ENCODE measurements around the gene UNC5B. TPM values are rescaled to one million over a fixed set of nuclear protein-coding genes. Genes with fewer than 3 reads are reported as not detected.

UNC5B gene
- total RNA-seq, 1 donor from 2014 or later, result not detected

DNA sequence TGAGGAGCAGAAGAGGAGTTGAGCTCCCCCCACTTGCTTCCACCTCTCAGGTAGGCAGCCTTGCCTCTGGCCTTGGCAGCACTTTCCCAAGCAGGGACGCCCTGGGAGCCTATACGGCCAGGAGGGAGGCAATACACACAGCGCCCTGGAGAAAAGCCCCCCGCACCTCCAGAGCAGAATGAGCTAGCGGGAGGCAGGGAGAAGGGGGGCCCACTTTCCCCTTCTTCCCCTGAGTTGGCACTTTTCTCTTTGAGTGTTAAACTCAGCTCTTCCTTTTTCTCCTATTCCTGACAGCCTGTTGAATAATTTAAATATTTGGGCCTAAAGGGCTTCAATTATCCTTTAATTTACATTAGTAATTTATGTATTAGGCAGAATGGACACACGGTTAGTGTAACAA is 35.8 kb downstream of the UNC5B start:
- intact Hi-C loops (cut with micrococcal nuclease), result no loop called here
- no peaks in the 10 kb centered on the region for H3K4me1 Mint-ChIP-seq (ENCODE audit: low read depth)
- H3K36me3 Mint-ChIP-seq (ENCODE audit: low read depth), result no peaks in the 10 kb centered on the region
- no peak overlapping the region for H3K27ac Mint-ChIP-seq
- no peak for DNase-seq (ENCODE audit: low spot score)
- H3K27me3 Mint-ChIP-seq (ENCODE audit: low read depth), result peaks cover 8% of the 10 kb centered on the region
- H3K9me3 Mint-ChIP-seq, result no peaks in the 10 kb centered on the region
- H3K4me3 Mint-ChIP-seq (ENCODE audit: low read depth), result no peak overlapping the region

DNA sequence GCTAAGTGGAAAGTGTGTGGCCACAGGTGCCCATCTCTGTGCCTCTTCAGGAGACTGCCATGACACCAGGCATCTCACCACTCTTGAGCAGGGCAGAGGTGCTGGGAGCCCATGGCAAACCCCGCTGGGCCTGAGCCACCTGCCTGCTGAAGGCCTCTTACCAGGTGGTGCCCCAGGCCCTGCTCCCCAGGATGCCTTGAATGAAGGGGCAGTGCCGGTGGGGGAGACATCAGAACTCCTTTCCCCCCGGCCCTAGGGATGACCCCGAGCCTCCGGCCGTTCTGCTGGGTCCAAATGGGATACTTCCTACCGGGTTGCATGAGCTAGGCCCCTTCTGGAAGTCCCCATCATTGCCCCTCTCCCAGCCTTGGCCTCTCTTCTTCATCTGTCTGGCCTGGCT is 37.6 kb downstream of the UNC5B start:
- no peaks in the 10 kb centered on the region for H3K36me3 Mint-ChIP-seq (ENCODE audit: low read depth)
- H3K27ac Mint-ChIP-seq, result no peak overlapping the region
- H3K4me1 Mint-ChIP-seq (ENCODE audit: low read depth), result no peaks in the 10 kb centered on the region
- no peak overlapping the region for H3K4me3 Mint-ChIP-seq (ENCODE audit: low read depth)
- intact Hi-C loops (cut with micrococcal nuclease), result no loop called here
- no peak for DNase-seq (ENCODE audit: low spot score)
- no peaks in the 10 kb centered on the region for H3K9me3 Mint-ChIP-seq
- peaks cover 2% of the 10 kb centered on the region for H3K27me3 Mint-ChIP-seq (ENCODE audit: low read depth)

DNA sequence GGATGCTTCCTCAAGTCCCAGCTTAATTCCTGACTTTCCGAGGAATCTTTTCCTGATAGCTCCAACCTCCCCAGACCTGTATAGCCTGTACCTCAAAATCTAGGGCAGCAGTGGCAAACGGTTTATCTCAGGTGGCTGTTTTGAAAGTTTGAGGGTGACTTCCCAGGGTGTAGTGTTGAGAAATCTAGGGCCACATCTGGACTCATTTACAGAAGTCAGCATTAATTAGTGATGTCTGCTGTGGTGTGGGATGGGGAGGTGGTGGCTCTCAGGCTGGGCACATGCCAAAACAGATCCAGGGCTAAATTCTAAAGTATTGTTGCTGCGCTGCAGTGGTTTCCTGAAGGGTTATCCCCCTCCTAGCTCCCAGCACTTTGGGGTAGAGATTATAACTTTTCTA is 38.0 kb downstream of the UNC5B start:
- Mint-ChIP-seq H3K4me3 (ENCODE audit: low read depth) (no peak overlapping the region), H3K36me3 (ENCODE audit: low read depth) (no peaks in the 10 kb centered on the region), H3K27ac (no peak overlapping the region), H3K4me1 (ENCODE audit: low read depth) (no peaks in the 10 kb centered on the region), H3K9me3 (no peaks in the 10 kb centered on the region), H3K27me3 (ENCODE audit: low read depth) (no peaks in the 10 kb centered on the region)
- no peak for DNase-seq (ENCODE audit: low spot score)
- intact Hi-C loops (cut with micrococcal nuclease), result no loop called here

DNA sequence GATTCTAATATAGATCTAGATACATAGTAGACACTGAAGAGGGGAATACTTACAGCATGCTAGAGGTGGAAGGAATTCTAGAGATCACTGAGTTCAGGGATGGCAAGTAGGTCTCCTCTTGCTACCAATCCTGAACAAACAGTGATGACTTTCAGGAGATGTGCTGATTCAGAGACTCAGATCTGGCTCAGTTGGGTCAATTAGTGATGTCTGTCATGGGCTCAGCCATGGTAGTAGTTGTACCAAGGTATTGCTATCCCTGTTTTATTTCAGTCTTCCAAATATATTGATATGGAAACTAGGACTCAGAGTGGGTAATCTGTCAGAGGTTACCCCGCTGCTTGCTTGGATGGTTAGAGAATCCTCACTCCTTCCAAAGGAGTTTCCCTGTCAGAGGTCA is 38.5 kb downstream of the UNC5B start:
- H3K27ac Mint-ChIP-seq, result no peak overlapping the region
- DNase-seq (ENCODE audit: low spot score), result no peak
- no peaks in the 10 kb centered on the region for H3K27me3 Mint-ChIP-seq (ENCODE audit: low read depth)

DNA sequence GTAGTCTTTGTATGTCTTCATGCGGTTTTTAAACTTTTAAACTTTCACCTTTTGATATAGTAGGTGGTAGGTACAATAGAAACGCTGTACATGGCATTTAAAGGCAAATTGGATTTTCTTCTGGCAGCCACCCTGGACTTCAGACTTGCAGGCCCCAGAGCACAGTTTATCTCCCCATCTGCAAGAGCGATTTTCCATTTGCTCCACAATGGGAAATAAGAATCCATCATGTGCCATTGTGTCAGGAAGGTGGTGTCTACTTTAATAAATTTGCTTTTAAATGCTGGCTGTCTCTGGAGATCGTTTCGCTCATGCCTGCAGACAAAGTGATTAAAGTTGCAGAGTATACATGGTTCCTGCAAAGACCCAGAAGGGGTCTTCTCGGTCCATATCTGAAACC is 38.9 kb downstream of the UNC5B start:
- no peak overlapping the region for H3K27ac Mint-ChIP-seq
- H3K36me3 Mint-ChIP-seq (ENCODE audit: low read depth), result no peaks in the 10 kb centered on the region
- DNase-seq (ENCODE audit: low spot score), result no peak
- no peaks in the 10 kb centered on the region for H3K27me3 Mint-ChIP-seq (ENCODE audit: low read depth)
- H3K4me1 Mint-ChIP-seq (ENCODE audit: low read depth), result no peaks in the 10 kb centered on the region
- H3K4me3 Mint-ChIP-seq (ENCODE audit: low read depth), result no peak overlapping the region
- H3K9me3 Mint-ChIP-seq, result no peaks in the 10 kb centered on the region
- intact Hi-C loops (cut with micrococcal nuclease), result no loop called here

More for the DNA sequence above, 38.5 kb downstream of the UNC5B start:
- Mint-ChIP-seq H3K9me3 (no peaks in the 10 kb centered on the region), H3K36me3 (ENCODE audit: low read depth) (no peaks in the 10 kb centered on the region), H3K4me3 (ENCODE audit: low read depth) (no peak overlapping the region), H3K4me1 (ENCODE audit: low read depth) (no peaks in the 10 kb centered on the region)
- intact Hi-C loops (cut with micrococcal nuclease), result no loop called here

DNA sequence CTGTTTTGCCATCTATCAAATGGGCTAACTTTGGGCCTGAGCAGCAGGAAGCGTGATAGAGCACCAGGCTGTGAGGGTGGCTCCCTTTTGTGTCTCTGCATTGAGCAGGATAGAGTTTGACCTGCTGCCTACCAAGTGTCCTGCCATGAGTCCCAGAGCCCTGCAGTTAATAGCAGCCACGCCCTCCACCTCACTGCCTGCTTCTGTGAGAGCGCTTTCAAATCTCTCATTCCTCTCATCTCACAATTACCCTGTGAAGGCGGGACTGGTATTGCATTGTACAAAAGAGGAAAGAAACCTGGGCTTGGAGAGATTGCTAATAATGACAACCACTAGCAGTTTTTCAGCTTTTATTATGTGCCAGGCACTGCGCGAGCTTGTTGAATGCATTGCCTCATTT is 39.9 kb downstream of the UNC5B start:
- no peak overlapping the region for H3K27ac Mint-ChIP-seq
- H3K9me3 Mint-ChIP-seq, result no peaks in the 10 kb centered on the region
- no peaks in the 10 kb centered on the region for H3K27me3 Mint-ChIP-seq (ENCODE audit: low read depth)
- no peaks in the 10 kb centered on the region for H3K4me1 Mint-ChIP-seq (ENCODE audit: low read depth)
- intact Hi-C loops (cut with micrococcal nuclease), result no loop called here
- H3K36me3 Mint-ChIP-seq (ENCODE audit: low read depth), result no peaks in the 10 kb centered on the region
- H3K4me3 Mint-ChIP-seq (ENCODE audit: low read depth), result no peak overlapping the region
- DNase-seq (ENCODE audit: low spot score), result no peak

DNA sequence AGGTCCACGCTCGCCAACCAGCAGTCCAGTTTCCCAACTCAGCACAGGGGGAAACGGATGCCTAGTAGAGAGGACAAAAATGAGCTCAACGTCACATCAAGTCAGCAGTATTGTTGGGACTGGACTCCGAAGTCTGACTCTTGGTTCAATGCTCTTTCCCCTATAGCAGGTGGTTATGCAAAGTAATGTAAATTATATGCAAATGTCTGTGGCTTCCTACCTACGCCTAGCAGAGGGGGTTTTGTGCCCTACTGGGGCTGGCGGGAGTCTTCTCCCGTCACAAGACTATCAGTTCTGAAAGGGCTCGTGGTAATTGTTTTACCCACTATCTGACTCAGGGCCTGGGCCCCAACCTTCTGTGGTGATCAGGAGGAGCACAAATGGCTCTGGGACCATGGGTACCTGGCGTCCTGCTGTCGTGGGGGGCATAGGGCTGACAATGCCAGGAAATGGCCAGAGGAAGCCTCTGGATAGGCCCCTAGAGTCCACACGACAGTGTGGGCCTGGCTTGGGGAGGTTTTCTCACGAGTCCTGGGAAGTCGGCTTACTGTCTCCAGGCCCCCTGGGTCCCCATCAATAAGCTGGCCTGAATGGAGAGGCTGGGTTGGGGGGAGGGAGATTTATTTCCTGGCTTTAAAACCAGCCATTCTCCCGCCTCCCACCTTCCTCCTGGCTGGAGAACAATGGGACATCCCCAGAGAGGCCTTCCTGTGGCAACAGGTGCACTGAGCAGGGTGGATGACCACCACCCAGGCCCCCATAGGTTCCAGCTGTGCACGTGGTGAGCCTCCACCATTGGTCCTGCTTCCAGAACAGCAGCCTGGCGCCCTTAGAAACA is 41.8 kb downstream of the UNC5B start:
- Mint-ChIP-seq H3K9me3 (no peaks in the 10 kb centered on the region), H3K36me3 (ENCODE audit: low read depth) (no peaks in the 10 kb centered on the region), H3K4me3 (ENCODE audit: low read depth) (no peak overlapping the region), H3K27me3 (ENCODE audit: low read depth) (no peaks in the 10 kb centered on the region), H3K4me1 (ENCODE audit: low read depth) (no peaks in the 10 kb centered on the region), H3K27ac (no peak overlapping the region)
- intact Hi-C loops (cut with micrococcal nuclease), result no loop called here
- DNase-seq (ENCODE audit: low spot score), result no peak

DNA sequence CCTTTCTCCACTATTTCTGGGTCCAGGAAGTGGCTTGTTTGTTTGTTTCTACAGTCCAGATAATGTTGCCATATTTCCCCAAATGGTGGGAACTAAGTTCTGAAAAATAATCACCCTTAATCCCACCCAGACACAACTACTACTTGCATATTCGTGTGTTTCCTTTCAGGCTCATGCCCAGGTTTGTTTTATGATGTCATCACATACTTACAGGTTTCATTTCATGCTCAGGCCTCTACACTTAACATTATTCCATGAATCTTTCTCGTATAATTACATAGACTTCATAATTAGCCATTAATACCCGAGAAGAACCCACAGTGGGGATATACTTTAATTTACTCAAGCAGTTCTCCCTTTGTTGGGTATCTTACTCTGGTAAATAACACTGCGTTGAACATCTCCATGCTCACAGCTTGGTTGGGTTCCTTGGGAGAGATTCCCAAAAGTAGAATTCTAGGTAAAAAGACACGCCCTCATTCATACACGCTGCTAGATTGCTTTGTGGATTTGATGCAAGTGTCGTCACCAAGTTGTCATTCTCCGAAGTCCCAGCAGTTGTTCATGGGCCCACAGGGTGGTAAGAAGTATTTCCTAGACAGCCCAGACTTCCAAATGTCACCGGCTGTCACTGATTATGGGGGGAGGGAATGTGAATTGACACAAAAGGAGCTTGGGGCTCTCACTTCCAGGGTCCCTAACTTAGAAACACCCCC is 42.6 kb downstream of the UNC5B start:
- Mint-ChIP-seq H3K27me3 (ENCODE audit: low read depth) (no peaks in the 10 kb centered on the region), H3K4me1 (ENCODE audit: low read depth) (no peaks in the 10 kb centered on the region), H3K27ac (no peak overlapping the region), H3K36me3 (ENCODE audit: low read depth) (no peaks in the 10 kb centered on the region), H3K9me3 (no peaks in the 10 kb centered on the region), H3K4me3 (ENCODE audit: low read depth) (no peak overlapping the region)
- no peak for DNase-seq (ENCODE audit: low spot score)
- intact Hi-C loops (cut with micrococcal nuclease), result no loop called here

DNA sequence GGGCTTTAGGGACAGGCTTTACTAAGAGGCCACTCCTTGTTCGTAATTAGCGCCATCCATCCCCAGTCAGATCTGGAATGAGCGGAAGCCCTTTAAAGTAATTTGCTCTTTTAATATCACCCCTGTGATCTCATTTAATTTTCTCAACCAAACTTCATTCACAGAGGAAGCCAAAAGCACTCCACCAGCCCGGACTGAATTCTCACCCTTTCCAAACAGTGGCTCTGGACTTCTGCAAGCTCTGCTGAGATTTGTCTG is 43.1 kb downstream of the UNC5B start:
- H3K36me3 Mint-ChIP-seq (ENCODE audit: low read depth), result no peaks in the 10 kb centered on the region
- no peak overlapping the region for H3K4me3 Mint-ChIP-seq (ENCODE audit: low read depth)
- no peaks in the 10 kb centered on the region for H3K9me3 Mint-ChIP-seq
- intact Hi-C loops (cut with micrococcal nuclease), result no loop called here
- DNase-seq (ENCODE audit: low spot score), result no peak
- H3K27me3 Mint-ChIP-seq (ENCODE audit: low read depth), result no peaks in the 10 kb centered on the region
- H3K27ac Mint-ChIP-seq, result no peak overlapping the region
- no peaks in the 10 kb centered on the region for H3K4me1 Mint-ChIP-seq (ENCODE audit: low read depth)

DNA sequence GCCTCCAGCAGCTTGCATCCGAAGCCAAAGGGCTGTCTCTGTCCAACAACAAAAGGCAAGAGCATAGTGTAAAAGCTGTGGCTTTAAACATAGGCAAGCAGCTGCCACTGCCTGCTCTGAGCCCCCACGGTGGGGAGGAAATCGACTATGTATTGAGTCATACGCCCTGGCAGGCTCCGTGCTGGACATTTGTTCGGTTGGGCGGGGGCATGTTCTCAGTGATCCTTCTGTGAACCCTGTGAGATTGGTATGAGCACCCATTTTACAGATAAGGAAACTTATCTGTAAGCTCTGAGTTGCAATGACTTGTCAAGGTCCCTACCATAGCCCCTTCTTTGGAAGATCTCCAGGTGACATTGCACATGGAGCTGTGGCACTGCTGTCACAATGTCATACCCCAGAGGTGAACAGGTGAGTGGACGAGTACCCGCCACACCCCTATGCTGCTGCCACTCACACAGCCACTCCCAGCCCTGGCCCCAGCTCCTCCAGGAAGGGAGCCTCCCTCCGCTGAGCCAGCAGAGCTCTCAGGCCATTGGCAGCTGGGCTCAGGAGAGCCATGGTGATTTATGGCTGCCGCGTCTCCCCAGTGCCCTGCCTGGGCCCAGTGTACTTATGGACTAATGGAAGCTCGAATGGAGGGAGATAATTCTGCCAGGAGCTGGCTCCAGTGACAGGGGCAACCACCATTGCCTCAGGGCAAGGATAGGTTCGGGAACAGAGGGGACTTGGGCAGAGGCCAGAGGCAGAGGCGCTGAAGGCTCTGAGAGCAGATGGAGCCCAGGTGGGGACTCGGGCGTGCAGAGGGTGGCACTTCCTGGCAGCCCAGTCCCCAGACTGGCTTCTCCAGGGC is 43.7 kb downstream of the UNC5B start:
- Mint-ChIP-seq H3K27me3 (ENCODE audit: low read depth) (no peaks in the 10 kb centered on the region), H3K4me3 (ENCODE audit: low read depth) (no peak overlapping the region), H3K4me1 (ENCODE audit: low read depth) (no peaks in the 10 kb centered on the region), H3K27ac (no peak overlapping the region), H3K9me3 (no peaks in the 10 kb centered on the region), H3K36me3 (ENCODE audit: low read depth) (no peaks in the 10 kb centered on the region)
- intact Hi-C loops (cut with micrococcal nuclease), result no loop called here
- no peak for DNase-seq (ENCODE audit: low spot score)

DNA sequence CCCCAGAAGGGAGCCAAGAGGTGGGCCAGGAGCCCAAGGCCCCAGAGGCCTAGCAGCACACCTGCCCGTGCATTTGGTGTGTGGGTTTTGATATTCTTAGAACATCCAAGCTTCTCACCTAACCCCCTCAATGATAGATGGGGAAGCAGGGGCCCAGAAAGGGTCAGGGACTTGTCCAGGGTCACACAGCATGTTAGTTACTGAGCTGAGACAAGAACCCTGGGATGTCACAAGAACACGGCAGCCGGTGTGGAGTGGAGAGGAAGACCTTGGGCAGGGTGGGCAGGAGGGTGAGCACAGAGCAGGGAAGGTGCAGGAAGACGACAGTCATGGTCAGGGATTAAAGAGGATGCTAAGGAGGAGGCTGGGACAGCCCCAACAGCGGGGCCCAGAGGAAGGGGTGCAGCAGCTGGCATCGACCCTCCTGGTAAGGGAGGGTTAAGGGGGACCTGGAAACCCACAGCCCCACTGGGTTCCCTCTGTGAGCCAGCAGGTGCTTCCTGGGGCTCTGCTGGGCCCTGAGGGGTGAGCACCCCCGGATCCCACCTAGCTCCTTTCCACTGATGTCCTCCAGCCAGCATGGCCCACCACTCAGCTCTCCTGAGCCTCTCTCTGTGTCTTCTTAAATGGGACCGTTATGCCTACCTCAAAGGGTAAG is 44.4 kb downstream of the UNC5B start:
- intact Hi-C loops (cut with micrococcal nuclease), result no loop called here
- Mint-ChIP-seq H3K4me3 (ENCODE audit: low read depth) (no peak overlapping the region), H3K36me3 (ENCODE audit: low read depth) (no peaks in the 10 kb centered on the region), H3K27ac (no peak overlapping the region), H3K27me3 (ENCODE audit: low read depth) (no peaks in the 10 kb centered on the region), H3K4me1 (ENCODE audit: low read depth) (no peaks in the 10 kb centered on the region), H3K9me3 (no peaks in the 10 kb centered on the region)
- DNase-seq (ENCODE audit: low spot score), result no peak

DNA sequence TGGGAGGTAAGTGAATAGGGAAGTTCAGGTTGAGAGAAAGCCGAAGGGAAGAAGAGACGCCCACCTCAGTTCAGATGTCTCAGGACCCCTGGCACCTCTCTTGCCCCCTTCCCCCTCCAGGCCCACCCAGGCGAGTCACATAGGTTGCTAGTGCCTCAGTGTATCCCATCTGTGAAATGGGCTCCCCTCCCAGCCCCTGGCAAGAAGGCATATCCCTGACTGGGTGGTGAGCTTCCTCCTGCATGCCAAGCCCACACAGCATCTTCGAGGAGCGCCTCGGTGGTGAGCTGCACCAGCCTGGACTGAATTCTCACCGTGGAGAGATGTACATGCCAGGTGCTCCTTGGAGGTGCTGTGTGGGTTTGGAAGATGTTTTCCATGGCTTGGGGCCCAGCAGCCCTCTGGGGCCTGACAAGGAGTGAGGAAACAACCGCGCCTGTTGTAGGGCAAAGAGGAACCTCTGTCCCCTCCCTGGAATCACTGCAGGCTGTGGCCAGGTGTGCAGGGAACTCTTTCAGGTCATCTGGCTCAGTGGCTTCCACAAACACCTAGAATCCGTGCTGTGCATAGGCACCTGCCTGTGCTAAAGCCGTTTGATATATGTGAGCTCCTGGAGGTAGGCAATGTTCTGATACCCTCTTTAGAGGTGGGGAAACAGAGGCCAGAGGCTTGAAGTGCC is 45.1 kb downstream of the UNC5B start:
- Mint-ChIP-seq H3K36me3 (ENCODE audit: low read depth) (no peaks in the 10 kb centered on the region), H3K4me1 (ENCODE audit: low read depth) (no peaks in the 10 kb centered on the region), H3K27me3 (ENCODE audit: low read depth) (no peaks in the 10 kb centered on the region), H3K4me3 (ENCODE audit: low read depth) (no peak overlapping the region), H3K27ac (no peak overlapping the region), H3K9me3 (no peaks in the 10 kb centered on the region)
- intact Hi-C loops (cut with micrococcal nuclease), result no loop called here
- no peak for DNase-seq (ENCODE audit: low spot score)
